WTC11 (cell line): ENCODE measurements around the gene EPN2. TPM values are rescaled to one million over a fixed set of nuclear protein-coding genes. Genes with fewer than 3 reads are reported as not detected.

Source experiments
- ATAC-seq: fragments of 200-7000 bp; cut with Tn5 transposase; 2 replicates; pipeline ENCODE4 v1.10.0; 2021; ENCODE audit warnings: mild to moderate bottlenecking, moderate library complexity
- CTCF ChIA-PET: fragments of 300-600 bp; sonication (Branson Sonifier 250); formaldehyde crosslinking; loops from one replicate; lab custom pipeline; 2021; ENCODE audit warnings: antibody characterized with exemption; lab: Charles Lee
- POLR2A ChIA-PET: fragments of 350-600 bp; sonication (Branson Sonifier 250); formaldehyde crosslinking; loops from one replicate; lab custom pipeline; 2021; ENCODE audit warnings: antibody characterized with exemption; lab: Charles Lee
- DNase-seq: peaks from one replicate; pipeline ENCODE4 v3.0.0; 2021; ENCODE audit warnings: low spot score
- H3K27ac Mint-ChIP-seq: 2 replicates; pipeline ENCODE4 v1.8.0; 2021; ENCODE audit warnings: mixed read lengths
- H3K27me3 Mint-ChIP-seq: 2 replicates; pipeline ENCODE4 v1.8.0; 2021; ENCODE audit warnings: low read depth, mild to moderate bottlenecking, moderate library complexity, mixed read lengths
- H3K36me3 Mint-ChIP-seq: 2 replicates; pipeline ENCODE4 v1.8.0; 2021; ENCODE audit warnings: mixed read lengths
- H3K4me1 Mint-ChIP-seq: 2 replicates; pipeline ENCODE4 v1.8.0; 2022; ENCODE audit warnings: mixed read lengths
- H3K4me3 Mint-ChIP-seq: 2 replicates; pipeline ENCODE4 v1.8.0; 2021; ENCODE audit warnings: mild to moderate bottlenecking, moderate library complexity, mixed read lengths
- H3K9me3 Mint-ChIP-seq: 2 replicates; pipeline ENCODE4 v1.8.0; 2021; ENCODE audit warnings: mixed read lengths
- CBFB ChIP-seq: sonication (generic); formaldehyde crosslinking; IDR thresholded peaks from 2 replicates; pipeline ENCODE4 v1.8.1; 2022; ENCODE audit warnings: mild to moderate bottlenecking, low read depth, missing genetic modification reagents
- CREM ChIP-seq: sonication (generic); formaldehyde crosslinking; IDR thresholded peaks from 2 replicates; pipeline ENCODE4 v1.8.1; 2022; ENCODE audit warnings: mild to moderate bottlenecking, missing genetic modification reagents, moderate library complexity
- EMX1 ChIP-seq: fragments of 250-450 bp; sonication (Bioruptor Pico); IDR thresholded peaks from 2 replicates; pipeline ENCODE4 v1.8.0; 2021; ENCODE audit warnings: mild to moderate bottlenecking
- ESRRA ChIP-seq: sonication (generic); formaldehyde crosslinking; IDR thresholded peaks from 2 replicates; pipeline ENCODE4 v1.8.1; 2022; ENCODE audit warnings: mild to moderate bottlenecking, missing genetic modification reagents, borderline replicate concordance
- FOXJ3 ChIP-seq: sonication (generic); formaldehyde crosslinking; IDR thresholded peaks from 2 replicates; pipeline ENCODE4 v1.9.0; 2021; ENCODE audit warnings: missing genetic modification reagents, mild to moderate bottlenecking, borderline replicate concordance
- FOXP1 ChIP-seq: sonication (generic); formaldehyde crosslinking; IDR thresholded peaks from 2 replicates; pipeline ENCODE4 v1.8.0; 2022; ENCODE audit warnings: missing genetic modification reagents, mild to moderate bottlenecking, moderate library complexity, borderline replicate concordance
- GTF2I ChIP-seq: fragments of 250-450 bp; sonication (Bioruptor Pico); conservative IDR thresholded peaks from 2 replicates; pipeline ENCODE4 v1.4.0; 2021; ENCODE audit warnings: mild to moderate bottlenecking
- IRF2 ChIP-seq: sonication (generic); formaldehyde crosslinking; IDR thresholded peaks from 2 replicates; pipeline ENCODE4 v1.8.0; 2022; ENCODE audit warnings: low read depth, missing genetic modification reagents, borderline replicate concordance
- MXD4 ChIP-seq: fragments of 250-450 bp; sonication (Bioruptor Pico); IDR thresholded peaks from 2 replicates; pipeline ENCODE4 v1.8.0; 2021; ENCODE audit warnings: mild to moderate bottlenecking, moderate library complexity, borderline replicate concordance
- NFE2L1 ChIP-seq: sonication (generic); formaldehyde crosslinking; IDR thresholded peaks from 2 replicates; pipeline ENCODE4 v1.8.1; 2023; ENCODE audit warnings: missing genetic modification reagents
- NFYB ChIP-seq: sonication (generic); formaldehyde crosslinking; conservative IDR thresholded peaks from 2 replicates; pipeline ENCODE4 v1.8.0; 2022; ENCODE audit warnings: low read depth, missing genetic modification reagents
- PRRX2 ChIP-seq: fragments of 250-450 bp; sonication (Bioruptor Pico); IDR thresholded peaks from 2 replicates; pipeline ENCODE4 v1.8.0; 2021; ENCODE audit warnings: mild to moderate bottlenecking
- RELA ChIP-seq: sonication (generic); formaldehyde crosslinking; IDR thresholded peaks from 2 replicates; pipeline ENCODE4 v1.8.1; 2022; ENCODE audit warnings: missing genetic modification reagents, mild to moderate bottlenecking, borderline replicate concordance
- TEAD4 ChIP-seq: sonication (generic); formaldehyde crosslinking; IDR thresholded peaks from 2 replicates; pipeline ENCODE4 v1.8.0; 2022; ENCODE audit warnings: mild to moderate bottlenecking, missing genetic modification reagents
- ZNF121 ChIP-seq: sonication (generic); formaldehyde crosslinking; IDR thresholded peaks from 2 replicates; pipeline ENCODE4 v1.8.0; 2023; ENCODE audit warnings: missing genetic modification reagents
- ZNF317 ChIP-seq: sonication (generic); formaldehyde crosslinking; IDR thresholded peaks from 2 replicates; pipeline ENCODE4 v1.8.1; 2023; ENCODE audit warnings: low read depth, mild to moderate bottlenecking, moderate library complexity, missing genetic modification reagents, borderline replicate concordance
- ZNF396 ChIP-seq: fragments of 250-450 bp; sonication (Bioruptor Pico); IDR thresholded peaks from 2 replicates; pipeline ENCODE4 v1.8.0; 2021; ENCODE audit warnings: mild to moderate bottlenecking, moderate library complexity, borderline replicate concordance
- ZNF416 ChIP-seq: fragments of 250-450 bp; sonication (Bioruptor Pico); IDR thresholded peaks from 2 replicates; pipeline ENCODE4 v1.9.0; 2021; ENCODE audit warnings: mild to moderate bottlenecking, inconsistent platforms
- ZNF423 ChIP-seq: fragments of 250-450 bp; sonication (Bioruptor Pico); IDR thresholded peaks from 2 replicates; pipeline ENCODE4 v2.1.2; 2022; ENCODE audit warnings: mild to moderate bottlenecking, moderate library complexity
- ZNF671 ChIP-seq: fragments of 250-450 bp; sonication (Bioruptor Pico); IDR thresholded peaks from 2 replicates; pipeline ENCODE4 v1.8.0; 2021; ENCODE audit warnings: mild to moderate bottlenecking
- total RNA-seq: library from RNA; stranded (reverse); gene quantifications from 3 replicates; pipeline ENCODE4 v1.2.3, GENCODE V29; 2021
- TF ChIP-seq, protein P1 (sequence below): sonication (generic); formaldehyde crosslinking; IDR thresholded peaks from 2 replicates; pipeline ENCODE4 v1.8.1; 2023; ENCODE audit warnings: mild to moderate bottlenecking, missing genetic modification reagents
- TF ChIP-seq, protein P2 (sequence below): fragments of 250-450 bp; sonication (Bioruptor Pico); IDR thresholded peaks from 2 replicates; pipeline ENCODE4 v2.1.2; 2022; ENCODE audit warnings: mild to moderate bottlenecking, moderate library complexity
- TF ChIP-seq, protein P3 (sequence below): sonication (generic); formaldehyde crosslinking; IDR thresholded peaks from 2 replicates; pipeline ENCODE4 v1.8.1; 2022; ENCODE audit warnings: mild to moderate bottlenecking, missing genetic modification reagents, moderate library complexity, borderline replicate concordance
- TF ChIP-seq, protein P4 (sequence below): sonication (generic); formaldehyde crosslinking; conservative IDR thresholded peaks from 2 replicates; pipeline ENCODE4 v1.8.1; 2023; ENCODE audit warnings: mild to moderate bottlenecking, low read depth, missing genetic modification reagents, moderate library complexity
- TF ChIP-seq, protein P5 (sequence below): sonication (generic); formaldehyde crosslinking; IDR thresholded peaks from 2 replicates; pipeline ENCODE4 v1.8.1; 2022; ENCODE audit warnings: mild to moderate bottlenecking, moderate library complexity, missing genetic modification reagents

Gene EPN2
- total RNA-seq, 1 experiment from 2014 or later, result 48.8 TPM

DNA sequence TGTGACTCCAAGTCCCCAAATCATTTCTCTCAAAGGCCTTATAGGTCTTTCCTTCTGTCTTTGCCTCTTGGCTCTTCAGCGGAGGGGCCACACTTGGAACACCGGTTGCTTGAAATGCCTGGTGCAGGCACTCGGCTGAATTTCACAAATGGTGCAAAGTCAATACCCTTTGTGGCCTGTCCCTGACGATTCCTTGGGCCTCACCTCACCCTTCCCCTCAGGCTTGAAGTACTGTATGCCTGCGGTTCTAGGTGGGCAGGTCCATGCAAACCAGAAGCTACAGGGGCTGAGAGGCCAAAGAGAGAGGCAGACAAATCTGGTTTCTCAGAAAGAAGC is 129.4 kb downstream of the EPN2 start:
- H3K4me3 Mint-ChIP-seq, result no peak overlapping the region
- no peaks in the 10 kb centered on the region for H3K9me3 Mint-ChIP-seq
- ChIA-PET CTCF (interaction anchor here (1.0 to 5.4 kb wide), 2 partner anchors 81 to 352 kb away, joined by 3 to 91 read pairs; no protein-coding TSS in a partner anchor), POLR2A (no interaction called here)
- H3K36me3 Mint-ChIP-seq, result no peaks in the 10 kb centered on the region
- peaks cover 18% of the 10 kb centered on the region for H3K4me1 Mint-ChIP-seq
- no peak overlapping the region for H3K27ac Mint-ChIP-seq
- no peaks in the 10 kb centered on the region for H3K27me3 Mint-ChIP-seq
- TF ChIP-seq, protein P1, sequence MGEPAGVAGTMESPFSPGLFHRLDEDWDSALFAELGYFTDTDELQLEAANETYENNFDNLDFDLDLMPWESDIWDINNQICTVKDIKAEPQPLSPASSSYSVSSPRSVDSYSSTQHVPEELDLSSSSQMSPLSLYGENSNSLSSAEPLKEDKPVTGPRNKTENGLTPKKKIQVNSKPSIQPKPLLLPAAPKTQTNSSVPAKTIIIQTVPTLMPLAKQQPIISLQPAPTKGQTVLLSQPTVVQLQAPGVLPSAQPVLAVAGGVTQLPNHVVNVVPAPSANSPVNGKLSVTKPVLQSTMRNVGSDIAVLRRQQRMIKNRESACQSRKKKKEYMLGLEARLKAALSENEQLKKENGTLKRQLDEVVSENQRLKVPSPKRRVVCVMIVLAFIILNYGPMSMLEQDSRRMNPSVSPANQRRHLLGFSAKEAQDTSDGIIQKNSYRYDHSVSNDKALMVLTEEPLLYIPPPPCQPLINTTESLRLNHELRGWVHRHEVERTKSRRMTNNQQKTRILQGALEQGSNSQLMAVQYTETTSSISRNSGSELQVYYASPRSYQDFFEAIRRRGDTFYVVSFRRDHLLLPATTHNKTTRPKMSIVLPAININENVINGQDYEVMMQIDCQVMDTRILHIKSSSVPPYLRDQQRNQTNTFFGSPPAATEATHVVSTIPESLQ (CRISPR knock-in tag), result no peak
- TF ChIP-seq GTF2I (CRISPR knock-in tag) (no peak), ZNF416 (CRISPR knock-in tag) (no peak), FOXJ3 (no peak), MXD4 (CRISPR knock-in tag) (no peak), NFYB (CRISPR knock-in tag) (no peak), EMX1 (CRISPR knock-in tag) (no peak), NFE2L1 (CRISPR knock-in tag) (no peak), RELA (no peak), ZNF396 (CRISPR knock-in tag) (no peak), PRRX2 (CRISPR knock-in tag) (no peak), CREM (CRISPR knock-in tag) (no peak), CBFB (CRISPR knock-in tag) (no peak)
- TF ChIP-seq, protein P2, sequence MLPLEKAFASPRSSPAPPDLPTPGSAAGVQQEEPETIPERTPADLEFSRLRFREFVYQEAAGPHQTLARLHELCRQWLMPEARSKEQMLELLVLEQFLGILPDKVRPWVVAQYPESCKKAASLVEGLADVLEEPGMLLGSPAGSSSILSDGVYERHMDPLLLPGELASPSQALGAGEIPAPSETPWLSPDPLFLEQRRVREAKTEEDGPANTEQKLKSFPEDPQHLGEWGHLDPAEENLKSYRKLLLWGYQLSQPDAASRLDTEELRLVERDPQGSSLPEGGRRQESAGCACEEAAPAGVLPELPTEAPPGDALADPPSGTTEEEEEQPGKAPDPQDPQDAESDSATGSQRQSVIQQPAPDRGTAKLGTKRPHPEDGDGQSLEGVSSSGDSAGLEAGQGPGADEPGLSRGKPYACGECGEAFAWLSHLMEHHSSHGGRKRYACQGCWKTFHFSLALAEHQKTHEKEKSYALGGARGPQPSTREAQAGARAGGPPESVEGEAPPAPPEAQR (CRISPR knock-in tag), result no peak
- TF ChIP-seq, protein P3, sequence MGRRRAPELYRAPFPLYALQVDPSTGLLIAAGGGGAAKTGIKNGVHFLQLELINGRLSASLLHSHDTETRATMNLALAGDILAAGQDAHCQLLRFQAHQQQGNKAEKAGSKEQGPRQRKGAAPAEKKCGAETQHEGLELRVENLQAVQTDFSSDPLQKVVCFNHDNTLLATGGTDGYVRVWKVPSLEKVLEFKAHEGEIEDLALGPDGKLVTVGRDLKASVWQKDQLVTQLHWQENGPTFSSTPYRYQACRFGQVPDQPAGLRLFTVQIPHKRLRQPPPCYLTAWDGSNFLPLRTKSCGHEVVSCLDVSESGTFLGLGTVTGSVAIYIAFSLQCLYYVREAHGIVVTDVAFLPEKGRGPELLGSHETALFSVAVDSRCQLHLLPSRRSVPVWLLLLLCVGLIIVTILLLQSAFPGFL (CRISPR knock-in tag), result no peak
- TF ChIP-seq, protein P4, sequence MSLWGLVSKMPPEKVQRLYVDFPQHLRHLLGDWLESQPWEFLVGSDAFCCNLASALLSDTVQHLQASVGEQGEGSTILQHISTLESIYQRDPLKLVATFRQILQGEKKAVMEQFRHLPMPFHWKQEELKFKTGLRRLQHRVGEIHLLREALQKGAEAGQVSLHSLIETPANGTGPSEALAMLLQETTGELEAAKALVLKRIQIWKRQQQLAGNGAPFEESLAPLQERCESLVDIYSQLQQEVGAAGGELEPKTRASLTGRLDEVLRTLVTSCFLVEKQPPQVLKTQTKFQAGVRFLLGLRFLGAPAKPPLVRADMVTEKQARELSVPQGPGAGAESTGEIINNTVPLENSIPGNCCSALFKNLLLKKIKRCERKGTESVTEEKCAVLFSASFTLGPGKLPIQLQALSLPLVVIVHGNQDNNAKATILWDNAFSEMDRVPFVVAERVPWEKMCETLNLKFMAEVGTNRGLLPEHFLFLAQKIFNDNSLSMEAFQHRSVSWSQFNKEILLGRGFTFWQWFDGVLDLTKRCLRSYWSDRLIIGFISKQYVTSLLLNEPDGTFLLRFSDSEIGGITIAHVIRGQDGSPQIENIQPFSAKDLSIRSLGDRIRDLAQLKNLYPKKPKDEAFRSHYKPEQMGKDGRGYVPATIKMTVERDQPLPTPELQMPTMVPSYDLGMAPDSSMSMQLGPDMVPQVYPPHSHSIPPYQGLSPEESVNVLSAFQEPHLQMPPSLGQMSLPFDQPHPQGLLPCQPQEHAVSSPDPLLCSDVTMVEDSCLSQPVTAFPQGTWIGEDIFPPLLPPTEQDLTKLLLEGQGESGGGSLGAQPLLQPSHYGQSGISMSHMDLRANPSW, result no peak
- DNase-seq (no peak), ATAC-seq (no peak)

DNA sequence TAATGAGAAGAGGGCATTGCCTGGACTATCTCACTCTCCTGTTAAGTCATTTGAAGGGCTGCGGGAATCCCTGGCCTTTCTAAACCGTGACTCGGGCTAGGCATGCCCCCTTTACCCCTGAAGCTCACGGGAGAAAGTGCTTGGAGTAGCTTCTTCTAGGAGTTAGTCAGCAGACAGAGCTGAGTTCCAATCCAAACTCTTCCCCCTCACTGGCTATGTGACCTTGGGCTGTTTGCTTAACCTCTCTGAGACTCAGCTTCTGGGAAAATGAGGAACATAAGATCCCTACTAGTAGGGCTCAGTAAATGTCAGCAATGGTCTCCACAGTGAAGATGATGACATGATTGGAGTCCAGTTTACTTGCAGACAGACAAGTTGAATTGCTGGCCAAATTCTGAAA is 131.1 kb downstream of the EPN2 start:
- no peaks in the 10 kb centered on the region for H3K36me3 Mint-ChIP-seq
- no peaks in the 10 kb centered on the region for H3K27me3 Mint-ChIP-seq

More for the DNA sequence above, 131.1 kb downstream of the EPN2 start:
- ChIA-PET CTCF (no interaction called here), POLR2A (interaction anchor here (1.5 kb wide), 1 partner anchor 9 kb away, joined by 5 read pairs; no protein-coding TSS in a partner anchor)
- H3K4me1 Mint-ChIP-seq, result peaks cover 10% of the 10 kb centered on the region
- no peak overlapping the region for H3K4me3 Mint-ChIP-seq
- H3K9me3 Mint-ChIP-seq, result no peaks in the 10 kb centered on the region
- ATAC-seq (no peak), DNase-seq (no peak)
- no peak overlapping the region for H3K27ac Mint-ChIP-seq
- TF ChIP-seq TEAD4 (CRISPR knock-in tag) (no peak), ZNF121 (CRISPR knock-in tag) (no peak), ZNF317 (CRISPR knock-in tag) (no peak), ZNF423 (CRISPR knock-in tag) (no peak), FOXP1 (no peak), ESRRA (CRISPR knock-in tag) (no peak), ZNF671 (CRISPR knock-in tag) (no peak), IRF2 (CRISPR knock-in tag) (no peak), CBFB (CRISPR knock-in tag) (no peak)
- TF ChIP-seq, protein P5, sequence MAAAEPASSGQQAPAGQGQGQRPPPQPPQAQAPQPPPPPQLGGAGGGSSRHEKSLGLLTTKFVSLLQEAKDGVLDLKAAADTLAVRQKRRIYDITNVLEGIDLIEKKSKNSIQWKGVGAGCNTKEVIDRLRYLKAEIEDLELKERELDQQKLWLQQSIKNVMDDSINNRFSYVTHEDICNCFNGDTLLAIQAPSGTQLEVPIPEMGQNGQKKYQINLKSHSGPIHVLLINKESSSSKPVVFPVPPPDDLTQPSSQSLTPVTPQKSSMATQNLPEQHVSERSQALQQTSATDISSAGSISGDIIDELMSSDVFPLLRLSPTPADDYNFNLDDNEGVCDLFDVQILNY (CRISPR knock-in tag), result no peak
- TF ChIP-seq, protein P3 (CRISPR knock-in tag), result no peak
- TF ChIP-seq, all 79 proteins: peak for 0
